Neural cell (in vitro differentiated cells): ENCODE measurements around the gene NPNT. TPM values are rescaled to one million over a fixed set of nuclear protein-coding genes. Genes with fewer than 3 reads are reported as not detected.

ENCODE experiments used
- H2AFZ ChIP-seq: fragments of 200-600, 300-800 bp; sonication (generic), shearing (Covaris generic); 2 replicates; pipeline ENCODE4 v1.6.0; 2014; ENCODE audit warnings: low read depth, mild to moderate bottlenecking, antibody characterized with exemption, low read length, moderate library complexity
- H3F3A ChIP-seq: fragments of 200-600 bp; shearing (Covaris generic); 2 replicates; pipeline ENCODE4 v1.6.1; 2016; ENCODE audit warnings: mild to moderate bottlenecking, moderate library complexity, mixed read lengths, antibody characterized with exemption, low read length; ENCODE audit not compliant: insufficient read depth, poor library complexity, severe bottlenecking
- H3K27ac ChIP-seq: fragments of 200-600, 300-800 bp; sonication (generic), shearing (Covaris generic); 2 replicates; pipeline ENCODE4 v1.5.1; 2014; ENCODE audit warnings: mild to moderate bottlenecking, low read length, moderate library complexity
- H3K27me3 ChIP-seq: fragments of 300-800, 200-600 bp; sonication (generic), shearing (Covaris generic); 2 replicates; pipeline ENCODE4 v1.6.0; 2014; ENCODE audit warnings: mild to moderate bottlenecking, low read depth, low read length, moderate library complexity; ENCODE audit not compliant: insufficient read depth
- H3K36me3 ChIP-seq: fragments of 300-800, 200-600 bp; sonication (generic), shearing (Covaris generic); 2 replicates; pipeline ENCODE4 v1.5.1; 2014; ENCODE audit warnings: mild to moderate bottlenecking, antibody characterized with exemption, low read length, moderate library complexity; ENCODE audit not compliant: insufficient read depth
- H3K4me2 ChIP-seq: fragments of 300-800, 200-600 bp; sonication (generic), shearing (Covaris generic); 2 replicates; pipeline ENCODE4 v1.6.0; 2014; ENCODE audit warnings: mild to moderate bottlenecking, low read length
- H3K4me3 ChIP-seq: fragments of 300-800, 200-600 bp; sonication (generic), shearing (Covaris generic); 2 replicates; pipeline ENCODE4 v1.5.1; 2014; ENCODE audit warnings: mild to moderate bottlenecking, low read length, moderate library complexity
- H3K79me2 ChIP-seq: fragments of 200-600 bp; shearing (Covaris generic); replicated peaks from 2 replicates; pipeline ENCODE4 v1.6.0; 2014; ENCODE audit warnings: mild to moderate bottlenecking, low read length, moderate library complexity; ENCODE audit not compliant: insufficient read depth
- H3K9ac ChIP-seq: fragments of 300-800, 200-600 bp; sonication (generic), shearing (Covaris generic); 2 replicates; pipeline ENCODE4 v1.6.1; 2016; ENCODE audit warnings: mild to moderate bottlenecking, low read length, mixed read lengths
- H3K9me2 ChIP-seq: fragments of 200-600 bp; shearing (Covaris generic); 2 replicates; pipeline ENCODE4 v1.6.1; 2016; ENCODE audit warnings: mild to moderate bottlenecking, low read length, mixed read lengths; ENCODE audit not compliant: insufficient read depth
- H3K9me3 ChIP-seq: fragments of 200-600, 300-800 bp; sonication (generic), shearing (Covaris generic); 2 replicates; pipeline ENCODE4 v1.6.1; 2016; ENCODE audit warnings: mild to moderate bottlenecking, mixed run types, low read length, moderate library complexity, mixed read lengths
- H4K20me1 ChIP-seq: fragments of 200-600 bp; shearing (Covaris generic); 2 replicates; pipeline ENCODE4 v1.6.1; 2016; ENCODE audit warnings: mild to moderate bottlenecking, mixed run types; ENCODE audit not compliant: insufficient read depth
- CTCF ChIP-seq: fragments of 450-650 bp; IDR thresholded peaks from 2 replicates; pipeline ENCODE4 v1.5.1; 2014; ENCODE audit warnings: antibody characterized with exemption, mild to moderate bottlenecking, moderate library complexity; ENCODE audit not compliant: poor library complexity, severe bottlenecking
- EP300 ChIP-seq: fragments of 450-650 bp; conservative IDR thresholded peaks from 2 replicates; pipeline ENCODE4 v1.6.1; 2014; ENCODE audit warnings: antibody characterized with exemption, mild to moderate bottlenecking, moderate library complexity; ENCODE audit not compliant: poor library complexity, severe bottlenecking
- EZH2 ChIP-seq: fragments of 200-600, 300-800 bp; shearing (Covaris generic), sonication (generic); IDR thresholded peaks from 2 replicates; pipeline ENCODE4 v1.6.1; 2014; ENCODE audit warnings: antibody characterized with exemption, low read length, borderline replicate concordance, mild to moderate bottlenecking; ENCODE audit not compliant: insufficient read depth, poor library complexity, severe bottlenecking
- MXI1 ChIP-seq: fragments of 450-650 bp; conservative IDR thresholded peaks from 2 replicates; pipeline ENCODE4 v1.6.1; 2014; ENCODE audit warnings: antibody characterized with exemption, mild to moderate bottlenecking; ENCODE audit not compliant: poor library complexity, severe bottlenecking
- POLR2AphosphoS5 ChIP-seq: IDR thresholded peaks from 2 replicates; pipeline ENCODE4 v1.6.1; 2012
- RAD21 ChIP-seq: fragments of 450-650 bp; conservative IDR thresholded peaks from 2 replicates; pipeline ENCODE4 v1.6.1; 2014; ENCODE audit warnings: antibody characterized with exemption, mild to moderate bottlenecking, moderate library complexity
- REST ChIP-seq: IDR thresholded peaks from 2 replicates; pipeline ENCODE4 v1.6.1; 2012; ENCODE audit warnings: borderline replicate concordance
- SMC3 ChIP-seq: fragments of 450-650 bp; conservative IDR thresholded peaks from 2 replicates; pipeline ENCODE4 v1.6.1; 2014; ENCODE audit warnings: antibody characterized with exemption, mild to moderate bottlenecking, moderate library complexity; ENCODE audit not compliant: poor library complexity
- TAF1 ChIP-seq: IDR thresholded peaks from 2 replicates; pipeline ENCODE4 v1.6.1; 2012; ENCODE audit warnings: low read depth
- polyA plus RNA-seq: library from polyadenylated mRNA; depleted of rRNA; stranded (reverse); fragments of >200 nt; gene quantifications from 2 replicates; pipeline ENCODE4 v1.2.3, GENCODE V29; 2014

The NPNT gene
- polyA plus RNA-seq, 1 donor from 2014 or later = 2.6 TPM

DNA sequence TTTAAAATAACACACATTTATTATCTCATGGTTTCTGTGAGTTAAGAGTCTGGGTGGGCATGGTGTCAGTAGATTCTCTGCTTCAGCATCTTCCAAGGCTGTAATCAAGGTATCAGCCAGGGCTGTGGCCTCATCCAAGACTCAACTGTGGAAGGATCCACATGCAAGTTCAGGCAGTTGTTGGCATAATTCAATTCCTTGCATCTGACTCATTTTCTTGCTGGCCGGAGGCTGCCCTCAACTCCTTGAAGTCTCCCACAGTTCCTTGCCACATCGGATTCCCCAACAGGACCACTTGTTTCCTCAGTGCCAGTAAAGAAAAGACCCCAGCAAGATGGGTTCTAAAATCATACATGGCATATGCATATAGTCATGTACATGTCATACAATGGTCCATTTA is 93.4 kb downstream of the NPNT start:
- no peak overlapping the region for H3K27ac ChIP-seq
- no peak overlapping the region for H3K4me2 ChIP-seq
- H2AFZ ChIP-seq = no peak overlapping the region
- H3K79me2 ChIP-seq = no peaks in the 10 kb centered on the region
- H3K9me3 ChIP-seq = no peaks in the 10 kb centered on the region
- TF ChIP-seq RAD21 (no peak), MXI1 (no peak), EP300 (no peak), REST (no peak), POLR2AphosphoS5 (no peak), CTCF (no peak), SMC3 (no peak)
- no peaks in the 10 kb centered on the region for H3K27me3 ChIP-seq
- no peaks in the 10 kb centered on the region for H3F3A ChIP-seq
- H3K9ac ChIP-seq = no peak overlapping the region
- no peaks in the 10 kb centered on the region for H3K36me3 ChIP-seq
- H4K20me1 ChIP-seq = no peaks in the 10 kb centered on the region
- no peaks in the 10 kb centered on the region for H3K9me2 ChIP-seq
- H3K4me3 ChIP-seq = no peak overlapping the region

DNA sequence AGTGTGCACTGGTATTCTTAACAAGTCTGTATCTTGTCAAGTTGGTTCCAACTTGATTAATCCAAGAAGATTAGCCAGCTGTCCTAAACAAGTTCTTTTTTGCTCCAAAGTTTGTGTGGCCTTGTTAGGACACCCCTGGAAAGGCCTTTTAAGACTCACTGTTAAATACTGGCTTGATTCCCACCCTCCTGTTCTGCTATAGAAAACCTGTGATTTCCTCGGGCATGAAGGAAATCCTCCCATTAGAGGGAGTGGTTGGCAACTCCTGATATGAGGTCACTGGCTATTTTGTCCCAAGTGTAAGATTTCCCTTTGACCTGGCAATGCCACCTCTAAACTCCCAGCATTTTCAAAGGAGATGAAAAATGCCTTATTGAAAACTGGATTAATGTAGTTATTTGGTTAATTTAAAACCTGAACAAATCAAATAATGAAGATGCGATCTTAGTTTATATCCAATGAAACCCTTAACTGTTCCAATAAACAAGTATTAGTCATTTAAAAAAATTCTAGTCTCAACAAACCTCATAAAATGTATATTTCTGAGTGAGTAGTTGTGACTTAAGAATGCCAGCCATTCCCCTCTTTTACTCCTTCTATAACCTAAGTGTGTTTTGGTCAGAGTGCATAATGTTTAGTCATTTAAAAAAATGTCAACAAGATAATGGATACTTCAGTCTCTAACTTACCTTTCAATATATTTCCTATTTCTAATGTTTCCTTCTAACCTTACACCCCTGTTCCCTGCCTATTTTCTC is 94.4 kb downstream of the NPNT start:
- no peak for TF ChIP-seq MXI1
- no peak for TF ChIP-seq CTCF
- TF ChIP-seq RAD21 = no peak
- no peak for TF ChIP-seq EP300
- no peak for TF ChIP-seq REST
- no peak for TF ChIP-seq SMC3
- TF ChIP-seq EZH2 = no peak
- no peak for TF ChIP-seq POLR2AphosphoS5
- no peak for TF ChIP-seq TAF1
- H3K36me3 ChIP-seq = no peaks in the 10 kb centered on the region

More for the DNA sequence above, 94.4 kb downstream of the NPNT start:
- Histone ChIP-seq H3K79me2 (no peaks in the 10 kb centered on the region), H2AFZ (no peak overlapping the region), H3K4me3 (no peak overlapping the region), H3K9me3 (no peaks in the 10 kb centered on the region), H3F3A (no peaks in the 10 kb centered on the region), H3K27me3 (no peaks in the 10 kb centered on the region), H4K20me1 (no peaks in the 10 kb centered on the region), H3K9me2 (no peaks in the 10 kb centered on the region), H3K9ac (no peak overlapping the region), H3K27ac (no peak overlapping the region), H3K4me2 (no peak overlapping the region)
